GM12878 (cell line): Measurements from ENCODE around the gene KIF6.

Experiments used
- ATF3 ChIP-seq: IDR thresholded peaks from 2 replicates; pipeline ENCODE4 v1.6.1; 2011; ENCODE audit warnings: low read depth, mild to moderate bottlenecking, low read length, moderate library complexity, borderline replicate concordance; ENCODE audit errors: extremely low read depth
- CREM ChIP-seq: IDR thresholded peaks from 2 replicates; pipeline ENCODE4 v1.6.1; 2014; ENCODE audit warnings: antibody characterized with exemption, low read depth
- CTCF ChIP-seq, 3 experiments: IDR thresholded peaks in 2 of 3; conservative IDR thresholded peaks in 1 of 3; 2 replicates each; pipeline ENCODE4 v1.5.1; 2011; ENCODE audit warnings: low read depth in 3 of 3, low read length in 3 of 3, mild to moderate bottlenecking in 3 of 3, control low read depth in 2 of 3, moderate library complexity in 2 of 3, inconsistent platforms in 1 of 3, mixed read lengths in 1 of 3; ENCODE audit not compliant: control insufficient read depth in 2 of 3, insufficient read depth in 1 of 3; ENCODE audit errors: extremely low read depth in 1 of 3
- ELK1 ChIP-seq: IDR thresholded peaks from 2 replicates; pipeline ENCODE4 v1.6.1; 2012; ENCODE audit warnings: low read depth, low read length, improper control_type of control experiment
- ESRRA ChIP-seq: IDR thresholded peaks from 2 replicates; pipeline ENCODE4 v1.6.1; 2012; ENCODE audit warnings: mild to moderate bottlenecking, low read length, improper control_type of control experiment
- NFIC ChIP-seq: IDR thresholded peaks from 2 replicates; pipeline ENCODE4 v1.6.1; 2012; ENCODE audit warnings: low read depth, mild to moderate bottlenecking, inconsistent platforms, low read length, moderate library complexity
- NFYA ChIP-seq: IDR thresholded peaks from 2 replicates; pipeline ENCODE4 v1.6.1; 2011; ENCODE audit warnings: low read depth, mild to moderate bottlenecking, low read length, improper control_type of control experiment, borderline replicate concordance
- POLR2A ChIP-seq: IDR thresholded peaks from 2 replicates; pipeline ENCODE4 v1.6.1; 2011; ENCODE audit warnings: low read depth, mild to moderate bottlenecking, low read length
- POLR2AphosphoS2 ChIP-seq: IDR thresholded peaks from 2 replicates; pipeline ENCODE4 v1.6.1; 2011; ENCODE audit warnings: low read depth, mild to moderate bottlenecking, low read length, improper control_type of control experiment, moderate library complexity
- PRDM15 ChIP-seq: fragments of 450-650 bp; formaldehyde crosslinking; IDR thresholded peaks from 2 replicates; pipeline ENCODE4 v1.4.0; 2020; ENCODE audit warnings: mild to moderate bottlenecking, moderate library complexity
- TAF1 ChIP-seq: IDR thresholded peaks from 2 replicates; pipeline ENCODE4 v1.6.1; 2011; ENCODE audit warnings: mild to moderate bottlenecking, low read depth, low read length, borderline replicate concordance

- TF ChIP-seq ELK1: no peak
- no peak for TF ChIP-seq TAF1
- no peak for TF ChIP-seq ATF3
- TF ChIP-seq NFYA: no peak
- no peak for TF ChIP-seq CTCF (IDR thresholded peaks at IDR 0.05 in 2 of 3, conservative IDR thresholded peaks at IDR 0.05 in 1 of 3; ENCODE audit: control insufficient read depth in 2 of 3, extremely low read depth in 1 of 3, insufficient read depth in 1 of 3, low read depth in 3 of 3, low read length in 3 of 3)
- TF ChIP-seq POLR2A: no peak
- TF ChIP-seq POLR2AphosphoS2: no peak
- no peak for TF ChIP-seq NFIC
- no peak for TF ChIP-seq PRDM15 (CRISPR knock-in tag)
- TF ChIP-seq ESRRA: no peak
- no peak for TF ChIP-seq CREM
These were observed 442.4 kb downstream of the KIF6 start for GRCh38 chr6:39282774-39283173.
